ENCODE results near the gene EGLN3. TPM values are rescaled to one million over a fixed set of nuclear protein-coding genes. Genes with fewer than 3 reads are reported as not detected.

Gene EGLN3
- total and polyA plus RNA-seq, 2 of the 13 experiments (the other 11 are each of a cell fraction or from before 2014, with no cell fraction given) = 0.18 to 27.3 TPM

- TF ChIP-seq AFF4 (CRISPR knock-in tag; IDR thresholded peaks at IDR 0.05) = no peak
- TF ChIP-seq ZNF616 (CRISPR knock-in tag; IDR thresholded peaks at IDR 0.05; ENCODE audit: low read depth) = no peak
- no peak for TF ChIP-seq ZNF710 (CRISPR knock-in tag; IDR thresholded peaks at IDR 0.05; ENCODE audit: borderline replicate concordance)
- TF ChIP-seq BATF2 (CRISPR knock-in tag; IDR thresholded peaks at IDR 0.05) = no peak
- no peak for TF ChIP-seq ZNF550 (CRISPR knock-in tag; IDR thresholded peaks at IDR 0.05; ENCODE audit: borderline replicate concordance)
- no peak for TF ChIP-seq PRMT3 (CRISPR knock-in tag; IDR thresholded peaks at IDR 0.05; ENCODE audit: borderline replicate concordance, low read depth)
- no peak for TF ChIP-seq ARID4A (CRISPR knock-in tag; IDR thresholded peaks at IDR 0.05; ENCODE audit: borderline replicate concordance)
- TF ChIP-seq FOXM1 (CRISPR knock-in tag; IDR thresholded peaks at IDR 0.05) = no peak
These were observed 47.5 kb downstream of the EGLN3 start (continued) for GRCh38 chr14:33903369-33903768.
